AG10803 (cell line): Measurements from ENCODE around the gene HLA-DQB2.
"Not testable (repeated sequence)": the region's sequence is repeated elsewhere in the genome, so short reads cannot be mapped to it uniquely, and the experiment has no call there.

Experiments
- DNase-seq: peaks from one replicate; pipeline ENCODE4 v3.0.0; 2010; ENCODE audit warnings: low read depth
- H3K4me3 ChIP-seq: 2 replicates; pipeline ENCODE4 v1.5.1; 2011; ENCODE audit warnings: mild to moderate bottlenecking, low read length, control low read depth
- CTCF ChIP-seq: conservative IDR thresholded peaks from 2 replicates; pipeline ENCODE4 v1.5.1; 2011; ENCODE audit warnings: mild to moderate bottlenecking, low read length, control low read depth, inconsistent platforms

Gene HLA-DQB2

GRCh38 chr6:32796848-32797776 lies 33.8 kb upstream of the HLA-DQB2 start:
- DNase-seq = peak; percentile 53
- peak; percentile 84 for TF ChIP-seq CTCF
- H3K4me3 ChIP-seq = peak overlapping the region; percentile 47

GRCh38 chr6:32794510-32794909 lies 31.2 kb upstream of the HLA-DQB2 start:
- DNase-seq = no peak
- no peak for TF ChIP-seq CTCF
- H3K4me3 ChIP-seq = no peak overlapping the region

GRCh38 chr6:32792901-32793435 lies 29.6 kb upstream of the HLA-DQB2 start:
- H3K4me3 ChIP-seq = no peak overlapping the region
- no peak for TF ChIP-seq CTCF
- DNase-seq = no peak

- H3K4me3 ChIP-seq = no peak overlapping the region
- DNase-seq = no peak
- TF ChIP-seq CTCF = no peak
Measured at GRCh38 chr6:32790306-32790705, 27.0 kb upstream of the HLA-DQB2 start.

GRCh38 chr6:32785781-32786533 lies 22.6 kb upstream of the HLA-DQB2 start:
- peak; percentile 63 for TF ChIP-seq CTCF
- no peak overlapping the region for H3K4me3 ChIP-seq
- peak; percentile 53 for DNase-seq

GRCh38 chr6:32782923-32783322 lies 19.6 kb upstream of the HLA-DQB2 start:
- not testable (repeated sequence) for DNase-seq, H3K4me3 ChIP-seq

GRCh38 chr6:32779036-32779435 lies 15.7 kb upstream of the HLA-DQB2 start:
- TF ChIP-seq CTCF = no peak
- no peak for DNase-seq
- no peak overlapping the region for H3K4me3 ChIP-seq
